Nephron progenitor cell (in vitro differentiated cells): ENCODE measurements around the gene FUT7.
"Not testable (repeated sequence)": the region's sequence is repeated elsewhere in the genome, so short reads cannot be mapped to it uniquely, and the experiment has no call there.

Source experiments
- DNase-seq: peaks from one replicate; pipeline ENCODE4 v3.0.0; 2021
- H3K27ac Mint-ChIP-seq: 2 replicates; pipeline ENCODE4 v1.8.0; 2021; ENCODE audit warnings: mild to moderate bottlenecking, moderate library complexity, mixed read lengths
- H3K27me3 Mint-ChIP-seq: 2 replicates; pipeline ENCODE4 v1.8.0; 2021; ENCODE audit warnings: mild to moderate bottlenecking, low read depth, mixed read lengths; ENCODE audit not compliant: poor library complexity
- H3K36me3 Mint-ChIP-seq: 2 replicates; pipeline ENCODE4 v1.8.0; 2021; ENCODE audit warnings: low read depth, mixed read lengths
- H3K4me1 Mint-ChIP-seq: 2 replicates; pipeline ENCODE4 v1.8.0; 2021; ENCODE audit warnings: mixed read lengths
- H3K4me3 Mint-ChIP-seq: 2 replicates; pipeline ENCODE4 v1.8.0; 2021; ENCODE audit warnings: mild to moderate bottlenecking, moderate library complexity, mixed read lengths
- H3K9me3 Mint-ChIP-seq: 2 replicates; pipeline ENCODE4 v1.8.0; 2021; ENCODE audit warnings: mild to moderate bottlenecking, moderate library complexity, mixed read lengths
- CTCF ChIP-seq: fragments of 200-600 bp; sonication (generic); IDR thresholded peaks from 2 replicates; pipeline ENCODE4 v1.5.0; 2021; ENCODE audit warnings: antibody characterized with exemption

The FUT7 gene

GRCh38 chr9:137063311-137064026 lies 31.6 kb upstream of the FUT7 start:
- Mint-ChIP-seq H3K9me3 (no peaks in the 10 kb centered on the region), H3K27me3 (peaks cover 41% of the 10 kb centered on the region), H3K36me3 (no peaks in the 10 kb centered on the region), H3K4me3 (no peak overlapping the region), H3K27ac (no peak overlapping the region), H3K4me1 (peaks cover 4% of the 10 kb centered on the region)
- no peak for DNase-seq
- no peak for TF ChIP-seq CTCF

DNA sequence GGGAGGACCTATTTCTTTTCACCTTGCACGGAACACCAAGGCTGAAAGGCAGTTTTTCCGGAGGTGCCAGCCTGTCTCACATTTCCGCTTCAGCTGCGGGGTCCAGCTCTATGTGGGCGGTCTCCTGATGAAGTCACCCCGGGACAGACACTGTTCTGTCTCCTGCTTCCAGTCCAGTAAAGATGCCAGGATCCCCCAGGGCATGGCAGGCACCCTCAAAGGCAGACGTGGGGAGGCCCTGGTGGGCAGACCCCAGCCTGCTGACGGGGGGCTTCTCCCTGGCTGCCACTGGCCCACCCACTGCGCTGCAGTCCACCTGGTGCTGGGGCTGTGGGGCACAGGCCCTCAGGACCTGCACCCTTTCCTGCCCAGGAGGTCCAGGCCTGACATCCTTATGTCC lies 30.9 kb upstream of the FUT7 start:
- not testable (repeated sequence) for H3K27ac Mint-ChIP-seq, DNase-seq, H3K9me3 Mint-ChIP-seq, H3K4me3 Mint-ChIP-seq, H3K4me1 Mint-ChIP-seq, H3K36me3 Mint-ChIP-seq
- peaks cover 41% of the 10 kb centered on the region for H3K27me3 Mint-ChIP-seq

GRCh38 chr9:137062384-137062783 lies 30.5 kb upstream of the FUT7 start:
- DNase-seq = no peak
- Mint-ChIP-seq H3K4me1 (no peaks in the 10 kb centered on the region), H3K4me3 (no peak overlapping the region), H3K27me3 (peaks cover 45% of the 10 kb centered on the region), H3K9me3 (no peaks in the 10 kb centered on the region), H3K27ac (no peak overlapping the region), H3K36me3 (no peaks in the 10 kb centered on the region)
- TF ChIP-seq CTCF = no peak

DNA sequence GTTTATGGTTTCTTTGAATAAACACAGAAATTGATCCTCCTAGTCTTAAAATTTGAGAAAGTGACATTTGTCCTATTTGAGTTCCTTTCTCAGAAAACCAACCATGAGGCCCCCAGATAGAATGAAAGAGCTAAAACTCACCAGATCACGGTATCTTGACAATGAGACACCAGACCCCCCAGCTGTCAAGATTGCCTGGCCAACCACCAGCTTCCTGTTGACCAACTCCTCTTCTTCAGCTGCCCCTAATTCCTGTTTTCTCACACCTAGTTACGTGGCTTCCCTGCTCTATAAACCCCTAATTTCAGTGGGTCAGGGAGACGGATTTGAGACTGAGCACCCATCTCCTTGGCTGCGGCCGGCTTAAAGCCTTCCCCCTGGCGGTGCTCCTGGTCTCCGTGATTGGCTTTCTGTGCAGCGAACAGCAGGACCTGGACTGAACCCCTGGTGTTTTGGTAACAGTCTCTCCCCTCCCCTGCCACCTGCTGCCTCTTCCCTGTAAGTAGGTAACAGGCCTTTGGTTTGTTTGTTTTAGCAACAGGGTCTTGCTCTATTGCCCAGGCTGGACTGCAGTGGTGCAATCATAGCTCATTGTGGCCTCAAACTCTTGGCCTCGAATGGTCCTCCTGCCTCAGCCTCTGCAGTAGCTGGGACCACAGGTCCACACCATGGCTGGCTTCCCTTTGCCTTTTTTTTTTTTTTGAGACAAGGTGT lies 26.8 kb upstream of the FUT7 start:
- Mint-ChIP-seq H3K27me3 (peaks cover 79% of the 10 kb centered on the region), H3K27ac (no peak overlapping the region), H3K4me1 (no peaks in the 10 kb centered on the region), H3K36me3 (no peaks in the 10 kb centered on the region), H3K9me3 (no peaks in the 10 kb centered on the region), H3K4me3 (no peak overlapping the region)
- no peak for TF ChIP-seq CTCF
- no peak for DNase-seq

GRCh38 chr9:137057545-137057944 lies 25.7 kb upstream of the FUT7 start:
- H3K4me3 Mint-ChIP-seq = no peak overlapping the region
- TF ChIP-seq CTCF = no peak
- H3K27me3 Mint-ChIP-seq = peaks cover 87% of the 10 kb centered on the region
- H3K27ac Mint-ChIP-seq = no peak overlapping the region
- no peaks in the 10 kb centered on the region for H3K9me3 Mint-ChIP-seq
- no peak for DNase-seq
- no peaks in the 10 kb centered on the region for H3K4me1 Mint-ChIP-seq
- H3K36me3 Mint-ChIP-seq = no peaks in the 10 kb centered on the region

DNA sequence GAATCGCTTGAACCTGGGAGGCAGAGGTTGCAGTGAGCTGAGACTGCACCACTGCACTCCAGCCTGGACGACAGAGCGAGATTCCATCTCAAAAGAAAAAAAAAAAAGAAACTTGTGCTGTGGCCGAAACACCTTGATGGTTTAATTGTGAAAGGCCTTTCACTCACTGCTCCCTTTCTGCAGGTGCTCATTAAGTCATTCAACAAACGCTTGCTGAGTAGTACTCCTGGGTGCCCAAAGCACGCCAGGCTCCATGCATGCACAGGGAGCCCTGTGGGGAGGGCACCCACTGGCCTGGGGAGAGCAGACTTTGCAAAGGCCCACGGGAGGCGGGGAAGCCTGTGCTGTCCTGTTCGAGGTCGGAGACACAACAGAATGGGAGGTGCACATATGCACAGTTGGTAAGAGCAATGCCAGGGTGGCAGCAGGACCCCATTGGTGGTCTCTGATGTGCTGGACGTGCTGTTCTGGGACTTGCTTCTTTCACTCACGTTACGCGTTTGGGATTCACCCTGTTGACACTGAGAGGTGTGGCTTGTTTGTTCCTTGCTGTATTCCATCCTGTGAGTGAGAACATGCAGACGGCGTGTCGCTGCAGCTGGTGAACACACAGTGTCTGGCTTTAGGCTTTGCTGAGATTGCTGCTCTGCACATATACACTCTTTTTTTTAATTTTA lies 25.0 kb upstream of the FUT7 start:
- H3K9me3 Mint-ChIP-seq = no peaks in the 10 kb centered on the region
- H3K4me3 Mint-ChIP-seq = no peak overlapping the region
- H3K4me1 Mint-ChIP-seq = no peaks in the 10 kb centered on the region
- no peak for DNase-seq
- TF ChIP-seq CTCF = no peak
- H3K27me3 Mint-ChIP-seq = peaks cover 89% of the 10 kb centered on the region
- no peaks in the 10 kb centered on the region for H3K36me3 Mint-ChIP-seq
- no peak overlapping the region for H3K27ac Mint-ChIP-seq
